ENCODE results near the gene ABCC1.

- TF ChIP-seq CTCF (IDR thresholded peaks at IDR 0.05) (no peak), EP300 (IDR thresholded peaks at IDR 0.05) (no peak)
Observed at GRCh38 chr16:16148755-16149154, 199.3 kb downstream of the ABCC1 start.
